GM21390 (cell line): ENCODE results near the gene GCHFR.

Experiments
- ATAC-seq: cut with Tn5 transposase; IDR thresholded peaks from one replicate; pipeline ENCODE4 v1.9.1; 2021; ENCODE audit not compliant: unreplicated experiment

Gene GCHFR

DNA sequence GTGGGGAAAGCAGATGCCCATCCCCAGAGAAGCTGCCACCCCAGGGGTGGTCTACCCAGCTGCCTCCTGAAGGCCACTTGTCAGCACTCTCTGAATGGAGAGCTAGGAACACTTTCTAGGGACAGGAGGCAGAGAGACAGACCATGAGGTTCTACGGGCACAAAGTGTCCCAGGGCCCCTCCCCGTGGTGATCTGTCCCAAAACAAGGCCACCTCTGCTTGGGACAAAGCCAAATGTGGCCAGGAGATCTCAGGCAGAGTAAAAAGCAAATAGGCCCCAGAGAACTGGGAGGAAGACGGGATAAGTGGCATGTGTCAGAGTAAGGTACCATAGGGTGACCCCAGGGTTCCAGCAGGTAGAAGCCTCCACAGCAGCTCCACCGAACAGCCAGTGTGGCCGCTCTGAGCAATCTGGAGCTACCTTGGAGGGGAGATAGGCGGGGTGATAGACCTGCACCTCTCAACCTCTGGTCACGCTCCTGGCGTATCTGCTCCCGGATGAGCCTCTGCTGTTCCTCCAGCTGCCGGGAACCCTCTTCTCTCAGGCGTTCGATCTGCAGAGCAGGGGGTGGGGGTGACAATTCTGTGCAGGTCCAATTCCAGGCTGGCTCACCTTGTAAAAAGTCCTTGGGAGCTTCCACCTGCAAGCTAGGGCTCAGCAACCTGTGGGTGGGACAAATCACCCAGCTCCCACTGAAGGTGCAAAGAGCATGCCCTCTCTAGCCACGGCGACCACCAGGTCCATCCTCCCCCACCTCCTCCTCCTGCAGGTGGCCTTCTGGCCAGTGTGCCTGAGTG lies 12.1 kb downstream of the GCHFR start:
- ATAC-seq = no peak

DNA sequence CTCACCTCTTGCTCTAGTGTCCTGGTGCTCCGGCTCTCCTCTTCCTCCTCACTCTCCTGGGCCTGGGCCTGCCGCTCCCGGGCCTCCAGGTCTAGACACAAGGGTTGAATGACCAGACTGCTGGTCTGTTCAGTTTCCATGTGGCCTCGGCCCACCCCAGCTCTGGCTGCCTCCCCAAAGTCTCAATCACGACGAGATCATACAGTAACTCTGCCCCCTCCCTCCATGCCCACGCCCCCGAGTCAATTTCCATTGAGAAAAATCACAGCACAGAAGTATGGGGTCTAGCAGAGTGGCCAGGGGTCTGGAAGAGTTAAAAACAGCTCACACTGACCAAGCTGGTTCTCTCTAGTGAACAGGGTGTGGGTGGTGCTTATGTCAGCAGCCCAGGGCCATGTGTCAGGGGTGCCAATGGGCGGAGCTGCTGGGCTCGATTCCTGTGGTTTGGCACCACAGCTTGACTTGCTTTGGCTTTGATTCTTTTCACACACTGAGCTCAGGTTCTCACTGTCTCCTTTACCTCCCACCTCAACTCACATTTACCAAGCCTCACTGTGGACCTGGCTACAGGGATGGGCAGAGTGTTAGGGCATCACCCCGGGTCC lies 12.8 kb downstream of the GCHFR start:
- ATAC-seq = no peak

DNA sequence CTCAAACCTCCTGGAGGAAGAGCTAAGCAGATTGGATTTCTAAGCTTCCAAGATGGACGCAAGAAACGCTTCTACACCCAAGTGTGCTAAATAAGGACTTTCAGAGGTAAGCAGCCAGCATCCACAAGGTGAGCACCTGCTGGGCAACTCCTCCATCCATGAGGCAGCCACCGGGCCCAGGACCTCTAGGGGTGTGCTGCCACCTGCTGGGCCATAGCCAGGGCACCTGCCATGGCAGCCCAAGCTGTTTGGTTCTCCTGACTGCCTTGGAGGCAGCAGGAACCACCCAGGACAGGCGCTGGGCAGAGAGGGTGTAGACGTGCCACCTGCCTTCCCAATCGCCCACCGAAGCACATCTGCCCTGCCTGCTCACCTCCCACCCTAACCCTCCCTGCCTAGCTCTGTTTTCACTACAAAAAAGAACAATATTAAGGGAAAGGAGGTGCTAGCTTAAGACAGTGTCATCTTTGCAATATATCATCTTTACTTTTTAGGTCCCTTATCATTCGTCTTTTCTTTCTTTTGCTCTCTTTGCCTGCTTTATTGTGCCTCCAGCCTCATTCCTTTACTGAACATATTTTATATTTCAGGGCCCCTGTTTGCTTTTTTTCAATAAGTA lies 18.9 kb downstream of the GCHFR start:
- ATAC-seq = peak; percentile 69

DNA sequence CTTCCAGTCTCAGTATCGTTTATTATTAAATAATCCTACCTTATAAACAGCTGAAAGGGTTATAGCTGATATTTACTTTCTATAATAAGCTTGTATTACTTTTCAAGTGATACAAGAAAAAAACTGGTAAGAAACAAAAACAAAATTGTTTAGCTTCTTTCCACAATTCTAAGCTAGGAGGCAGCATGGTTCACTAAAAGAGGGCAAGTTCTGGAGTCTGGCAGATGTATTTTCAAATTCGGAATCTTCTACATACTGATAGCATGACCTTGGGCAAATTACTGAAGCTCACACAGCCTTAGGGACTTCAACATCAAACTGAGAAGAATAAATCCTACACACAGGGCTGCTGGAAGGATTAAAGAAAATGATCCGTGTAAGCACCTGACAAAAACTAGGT lies 21.3 kb downstream of the GCHFR start:
- ATAC-seq = no peak

DNA sequence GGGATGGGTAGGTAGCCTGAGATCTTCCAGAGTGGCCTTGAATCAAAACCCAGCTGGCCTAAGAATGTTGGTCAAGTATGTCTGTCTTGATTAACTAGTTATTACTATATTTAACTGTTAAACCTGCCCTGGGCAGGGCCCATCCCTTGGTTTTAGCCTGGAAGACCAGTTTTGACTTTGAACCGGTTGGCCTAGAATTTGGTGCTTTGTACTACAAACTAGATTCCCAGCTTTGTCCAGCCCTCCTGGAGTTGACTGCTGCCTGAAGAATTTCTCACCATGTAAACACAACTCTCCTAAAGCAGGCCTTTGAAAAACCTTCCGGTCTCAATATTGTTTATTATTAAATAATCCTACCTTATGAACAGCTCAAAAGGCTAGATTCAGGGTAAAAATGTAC lies 21.9 kb downstream of the GCHFR start:
- no peak for ATAC-seq

DNA sequence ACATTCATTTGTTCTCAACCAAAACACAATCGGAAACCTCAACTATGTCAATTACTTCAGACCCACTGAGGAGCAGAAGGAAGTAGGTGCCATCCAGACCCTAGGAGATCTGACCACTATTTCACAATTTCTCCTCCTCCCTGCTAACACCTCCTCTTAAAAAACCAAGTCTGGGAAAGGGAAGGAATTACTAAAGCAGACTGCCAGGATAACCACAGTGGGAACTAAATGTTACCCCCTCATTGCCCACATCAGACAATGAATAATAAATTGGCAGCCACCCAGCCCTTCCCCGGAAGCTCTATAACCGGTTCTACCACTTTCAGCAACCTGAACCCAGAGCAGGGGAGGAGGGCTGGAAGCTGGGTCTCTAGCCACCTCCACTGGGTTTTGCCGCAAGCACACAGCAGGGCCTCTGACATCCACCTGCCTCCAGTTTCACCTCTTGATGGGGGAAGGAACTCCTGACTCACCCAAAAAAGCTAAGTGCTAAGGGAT lies 23.5 kb downstream of the GCHFR start:
- no peak for ATAC-seq

DNA sequence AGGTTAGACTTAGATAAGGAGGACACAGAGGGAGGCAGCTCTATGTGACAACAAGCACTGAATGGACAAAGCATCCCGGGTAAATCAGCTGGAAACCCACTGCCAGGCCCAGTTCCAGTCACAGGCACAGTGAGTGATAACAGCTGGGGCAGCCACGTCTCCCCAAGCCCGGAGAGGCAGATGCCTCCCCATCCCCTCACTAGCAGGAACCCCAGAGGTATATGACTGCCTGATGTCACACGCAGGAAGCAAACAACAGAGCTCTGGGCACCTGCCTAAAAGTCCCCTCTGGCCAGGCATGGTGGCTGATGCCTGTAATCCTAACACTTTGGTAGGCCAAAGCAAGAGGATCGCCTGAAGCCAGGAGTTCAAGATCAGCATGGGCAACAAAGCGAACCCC lies 24.1 kb downstream of the GCHFR start:
- ATAC-seq = no peak

DNA sequence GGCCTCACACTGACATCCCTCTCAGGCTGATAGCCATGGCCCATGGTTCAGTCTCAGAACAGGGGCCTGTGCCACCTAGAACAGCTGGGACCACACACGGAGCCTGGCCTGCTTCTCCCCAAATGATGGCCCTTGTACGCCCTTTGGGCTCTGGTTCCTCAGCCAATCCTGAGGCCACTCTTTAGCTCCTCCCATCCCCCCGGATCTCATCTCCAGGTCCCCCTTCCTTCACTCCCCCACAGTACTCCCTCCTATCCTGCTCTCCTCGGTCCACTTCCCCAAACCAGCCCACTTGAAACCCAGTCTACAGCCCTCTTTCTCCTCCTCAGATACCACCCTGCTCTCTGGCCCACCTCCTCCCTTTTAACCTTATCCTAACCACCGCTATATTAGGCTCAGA lies 25.3 kb downstream of the GCHFR start:
- ATAC-seq = no peak

DNA sequence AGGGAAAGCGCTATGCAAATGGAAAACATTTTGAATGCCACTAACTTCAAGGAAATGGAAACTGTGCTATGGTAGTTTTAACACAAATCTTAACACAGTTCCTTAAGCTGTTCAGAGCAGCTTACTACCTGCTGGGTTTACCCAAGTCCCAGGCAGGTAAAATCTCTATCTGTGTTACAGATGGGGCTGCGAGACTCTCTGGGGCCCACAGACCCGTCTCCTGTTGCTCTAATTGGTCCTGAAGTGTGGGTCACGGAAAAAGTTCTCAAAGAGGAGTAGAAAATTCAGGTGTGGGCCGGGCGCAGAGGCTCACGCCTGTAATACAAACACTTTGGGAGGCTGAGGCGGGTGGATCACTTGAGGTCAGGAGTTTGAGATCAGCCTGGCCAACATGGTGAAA lies 26.1 kb downstream of the GCHFR start:
- no peak for ATAC-seq

DNA sequence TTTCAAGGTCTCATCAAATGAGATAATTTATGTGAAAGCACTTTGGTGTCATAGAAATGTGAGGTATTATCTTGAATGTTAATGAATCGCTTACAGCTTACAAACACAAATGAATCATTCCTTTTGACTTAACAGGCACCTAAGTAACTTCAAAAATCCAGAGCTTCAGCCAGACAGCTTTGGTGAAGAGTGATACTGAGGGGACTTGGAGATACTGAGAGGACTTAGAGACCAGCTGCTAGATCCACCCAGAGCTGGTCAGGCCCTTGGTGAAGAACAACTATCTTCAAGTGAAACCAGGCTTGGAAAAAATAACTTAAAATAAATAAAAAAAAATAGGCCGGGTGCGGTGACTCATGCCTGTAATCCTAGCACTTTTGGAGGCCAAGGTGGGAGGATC lies 26.9 kb downstream of the GCHFR start:
- no peak for ATAC-seq

DNA sequence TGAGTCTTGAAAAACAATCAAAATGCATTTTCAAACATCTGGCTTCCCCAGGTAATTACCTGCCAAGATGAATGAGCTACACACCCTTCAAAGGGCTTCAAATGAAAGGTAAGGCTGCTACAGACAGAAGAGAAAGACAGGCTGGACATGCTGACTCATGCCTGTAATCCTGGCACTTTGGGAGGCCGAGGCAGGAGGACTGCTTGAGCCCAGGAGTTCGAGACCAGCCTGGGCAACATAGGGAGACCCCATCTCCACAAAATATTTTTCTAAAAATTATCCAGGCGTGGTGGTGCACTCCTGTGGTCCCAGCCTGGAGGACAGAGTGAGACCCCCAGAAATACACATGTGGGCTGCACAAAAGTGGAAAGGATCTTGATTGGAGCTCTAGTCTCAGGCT lies 28.5 kb downstream of the GCHFR start:
- no peak for ATAC-seq

DNA sequence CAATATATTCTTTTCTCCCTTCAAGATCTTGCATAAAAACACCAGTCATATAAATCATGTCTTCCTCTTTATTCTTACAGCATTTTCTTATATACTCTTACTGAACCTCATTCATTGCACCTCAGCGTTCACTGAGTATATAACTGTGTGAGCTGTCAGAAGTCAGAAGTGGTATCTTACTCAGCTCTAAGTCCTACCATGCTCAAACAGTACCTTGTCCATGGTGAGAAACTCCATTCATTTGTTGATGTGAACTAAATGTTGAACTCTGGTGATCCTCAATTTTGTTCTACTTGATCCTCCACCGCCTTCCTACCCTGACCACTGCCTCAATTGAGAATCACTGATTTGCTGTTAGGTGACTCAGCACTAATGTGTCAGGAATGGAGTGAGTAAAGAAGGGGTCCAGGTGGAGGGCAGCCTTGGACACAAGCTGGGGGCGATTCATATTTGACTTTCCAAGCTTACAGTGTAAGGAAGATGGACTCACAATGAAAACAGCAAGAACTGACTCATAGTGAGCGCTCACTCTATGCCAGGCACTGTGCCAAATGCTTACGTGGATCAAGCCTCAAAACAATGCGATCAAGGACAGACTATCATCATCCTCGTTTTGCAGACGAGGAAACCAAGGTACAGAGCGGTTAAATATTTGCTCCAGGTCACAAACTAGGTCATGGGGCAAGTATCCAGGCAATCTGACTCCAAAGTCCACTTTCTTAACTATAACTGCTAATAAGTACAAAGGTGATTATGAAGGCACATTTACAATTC lies 29.5 kb downstream of the GCHFR start:
- ATAC-seq = no peak

DNA sequence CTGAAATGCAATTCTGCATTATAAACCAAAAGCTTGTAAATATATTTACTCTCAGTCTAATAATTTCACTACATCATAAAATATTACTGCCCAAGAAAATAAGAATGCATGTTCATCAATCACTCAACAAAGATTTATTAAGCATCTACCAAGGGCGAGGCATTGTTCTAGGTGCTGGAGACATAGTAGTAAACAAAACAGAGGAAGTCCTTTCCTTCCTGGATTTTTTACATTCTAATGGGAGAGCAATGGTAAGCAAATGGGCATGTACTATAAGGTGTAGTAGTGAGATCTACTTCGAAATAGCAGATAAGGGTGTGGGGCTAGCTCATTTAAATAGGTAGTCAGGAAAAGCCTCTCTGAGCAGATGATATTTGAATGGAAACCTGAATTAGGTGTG lies 32.2 kb downstream of the GCHFR start:
- ATAC-seq = no peak

DNA sequence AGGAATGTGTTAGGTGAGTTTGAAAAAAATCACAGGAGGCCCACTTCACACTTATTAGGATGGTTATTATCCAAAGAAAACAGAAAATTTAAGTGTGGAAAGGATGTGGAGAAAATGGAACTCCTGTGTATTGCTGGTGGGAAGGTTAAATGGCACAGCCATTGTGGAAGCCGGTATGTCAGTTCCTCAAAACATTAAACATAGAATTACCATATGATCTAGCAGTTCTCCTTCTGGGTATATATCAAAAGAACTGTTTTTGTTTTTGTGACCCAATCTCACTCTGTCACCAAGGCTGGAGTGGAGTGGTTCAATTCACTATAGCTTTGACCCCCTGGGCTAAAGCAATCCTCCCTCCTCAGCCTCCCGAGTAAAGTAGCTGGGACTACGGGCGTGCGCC lies 32.6 kb downstream of the GCHFR start:
- ATAC-seq = no peak

DNA sequence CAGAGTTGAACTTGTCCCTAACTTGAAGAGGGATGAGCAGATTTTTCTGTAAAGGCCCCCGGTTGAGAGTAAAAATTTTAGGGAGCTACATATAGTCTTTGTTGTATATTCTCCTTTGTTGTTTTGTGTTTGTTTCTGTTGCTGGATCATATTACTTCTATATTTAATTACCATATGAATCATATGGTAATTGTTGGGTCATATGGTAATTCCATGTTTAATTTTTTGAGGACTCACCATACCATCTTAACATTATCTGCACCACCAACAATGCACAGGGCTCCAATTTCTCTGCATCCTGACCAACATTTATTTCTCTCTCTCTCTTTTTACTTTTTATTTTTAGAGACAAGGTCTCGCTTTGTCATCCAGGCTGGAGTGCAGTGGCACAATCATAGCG lies 35.7 kb downstream of the GCHFR start:
- no peak for ATAC-seq

DNA sequence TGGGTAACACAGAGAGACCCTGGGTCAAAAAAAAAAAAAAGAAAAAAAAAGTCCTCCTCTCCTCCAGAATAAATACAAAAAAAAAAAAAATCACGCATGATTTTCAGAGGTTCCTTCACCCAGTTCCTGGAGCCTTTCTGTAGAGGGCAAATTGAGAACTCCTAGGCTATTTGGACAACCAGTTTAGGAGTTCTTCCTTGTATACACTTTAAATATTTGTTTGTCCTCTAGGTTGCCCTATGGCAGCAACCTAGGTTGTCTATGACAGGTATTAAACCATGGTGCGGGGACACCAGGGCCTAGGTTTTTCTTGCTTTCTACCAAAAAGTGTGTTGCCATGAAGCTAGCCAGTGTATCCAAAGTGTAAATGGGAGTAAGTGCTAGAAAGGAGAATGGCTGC lies 39.2 kb downstream of the GCHFR start:
- no peak for ATAC-seq

DNA sequence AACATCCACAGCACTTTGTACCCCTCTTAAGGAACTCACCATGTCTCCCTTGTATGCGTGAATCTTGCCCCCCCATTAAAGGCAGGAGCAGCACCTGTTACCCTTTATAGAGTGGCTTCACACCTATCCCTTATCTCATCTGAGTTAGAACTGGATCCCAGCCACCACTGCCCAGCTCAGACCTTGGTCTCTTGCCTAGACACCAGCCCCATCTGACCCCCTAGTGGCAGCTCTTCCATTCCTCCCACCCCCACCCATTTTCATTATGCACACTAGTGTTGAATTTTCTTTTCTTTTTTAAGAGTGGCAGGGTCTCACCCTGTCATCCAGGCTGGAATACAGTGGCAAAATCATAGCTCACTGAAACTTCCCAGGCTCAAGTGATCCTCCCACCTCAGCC lies 39.8 kb downstream of the GCHFR start:
- no peak for ATAC-seq

DNA sequence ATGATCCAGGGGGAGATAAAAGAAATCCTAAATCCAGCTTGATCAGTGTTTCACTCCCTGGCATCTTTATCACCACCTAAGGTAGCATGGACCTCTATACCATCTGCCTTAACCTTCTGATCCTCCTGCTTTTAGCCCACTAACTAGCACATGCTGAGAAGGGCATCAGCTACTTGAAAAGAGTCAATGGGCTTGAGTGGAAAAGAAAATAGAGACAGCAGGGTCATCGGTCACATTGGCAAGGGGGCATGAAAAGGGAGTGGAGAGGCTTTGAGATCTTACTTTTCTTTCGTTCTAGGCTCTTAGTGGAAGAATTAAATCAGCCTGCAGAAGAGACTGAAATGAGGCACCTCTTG lies 42.8 kb downstream of the GCHFR start:
- no peak for ATAC-seq

DNA sequence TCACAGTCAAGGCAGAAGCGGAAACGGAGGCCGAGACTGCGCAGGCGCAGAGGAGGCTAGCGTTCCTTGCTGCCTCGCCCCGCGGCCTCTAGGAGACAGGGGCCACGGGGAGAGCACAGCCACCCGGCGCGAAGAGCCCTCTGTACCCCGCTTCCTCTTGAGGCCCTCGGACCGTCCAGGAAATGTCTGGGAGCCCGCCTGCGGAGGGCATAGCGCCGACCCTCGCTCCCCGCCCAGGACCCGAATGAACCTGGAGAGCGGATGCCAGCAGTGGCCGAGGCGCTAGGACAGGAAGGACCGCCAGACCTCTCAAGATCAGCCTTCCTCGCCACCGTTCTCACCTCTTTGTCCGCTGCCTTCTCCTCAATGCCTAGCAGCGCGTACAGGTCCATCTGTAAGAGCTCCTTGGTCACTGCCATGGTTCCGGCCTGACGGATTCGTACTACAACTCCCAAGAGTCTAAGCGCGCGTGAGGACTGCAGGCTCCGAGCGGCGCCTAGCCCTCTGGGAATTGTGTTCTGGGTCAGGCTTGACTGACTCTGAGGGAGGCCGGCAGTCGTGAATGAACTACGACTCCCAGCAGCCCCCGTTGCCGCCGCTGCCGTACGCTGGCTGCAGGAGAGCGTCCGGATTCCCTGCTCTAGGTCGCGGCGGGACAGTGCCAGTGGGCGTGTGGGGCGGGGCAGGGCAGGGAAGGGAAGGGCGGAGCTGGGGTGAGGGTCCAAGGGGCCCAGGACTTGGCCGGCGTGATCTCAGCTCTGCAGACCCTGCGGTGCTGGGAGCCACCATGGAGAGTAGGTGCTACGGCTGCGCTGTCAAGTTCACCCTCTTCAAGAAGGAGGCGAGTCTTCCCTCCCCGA lies 43.4 kb downstream of the GCHFR start, which contains the start of the genes DNAJC17 and ZFYVE19:
Gene DNAJC17 (minus strand): TSS at position 446 of the 860 bp plus-strand sequence. CDS start 27 bp downstream, at position 419.
Gene ZFYVE19 (plus strand): TSS at position 62 of the 860 bp plus-strand sequence. CDS start 501 bp downstream, at position 563.
- peak; percentile 93 for ATAC-seq

DNA sequence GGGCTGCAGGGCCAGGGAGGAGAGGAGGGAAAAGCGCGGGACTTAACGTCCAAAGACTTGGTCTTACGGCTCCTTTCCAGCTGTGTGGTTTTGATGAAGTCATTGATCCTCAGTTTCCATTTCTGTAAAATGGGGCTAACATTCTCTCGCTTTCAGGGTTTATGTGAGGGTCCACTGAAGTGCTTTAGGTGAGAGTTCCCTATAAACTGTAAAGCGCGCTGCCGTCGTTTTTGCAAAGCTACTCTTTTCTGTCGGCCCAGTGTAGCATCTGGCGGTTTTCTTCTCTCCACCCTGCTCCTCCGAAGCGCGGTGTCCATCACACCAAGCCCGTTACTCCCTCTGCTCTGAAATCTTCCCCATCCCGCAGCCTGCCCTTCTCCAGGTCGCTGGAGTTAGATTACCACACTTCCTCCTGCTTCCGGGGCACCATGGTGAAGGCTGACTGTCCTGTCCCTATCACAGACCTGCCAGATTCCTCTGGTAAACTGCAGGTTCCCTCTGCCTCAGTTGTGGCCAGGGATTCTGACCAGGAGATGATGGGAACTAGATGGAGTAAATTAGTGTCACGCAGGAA lies 44.1 kb downstream of the GCHFR start:
- ATAC-seq = no peak
